ENCODE data around the gene TRAPPC2L.
A peak's percentile ranks its signal among the peaks of the same experiment; 100 is the strongest.

Gene TRAPPC2L

DNA sequence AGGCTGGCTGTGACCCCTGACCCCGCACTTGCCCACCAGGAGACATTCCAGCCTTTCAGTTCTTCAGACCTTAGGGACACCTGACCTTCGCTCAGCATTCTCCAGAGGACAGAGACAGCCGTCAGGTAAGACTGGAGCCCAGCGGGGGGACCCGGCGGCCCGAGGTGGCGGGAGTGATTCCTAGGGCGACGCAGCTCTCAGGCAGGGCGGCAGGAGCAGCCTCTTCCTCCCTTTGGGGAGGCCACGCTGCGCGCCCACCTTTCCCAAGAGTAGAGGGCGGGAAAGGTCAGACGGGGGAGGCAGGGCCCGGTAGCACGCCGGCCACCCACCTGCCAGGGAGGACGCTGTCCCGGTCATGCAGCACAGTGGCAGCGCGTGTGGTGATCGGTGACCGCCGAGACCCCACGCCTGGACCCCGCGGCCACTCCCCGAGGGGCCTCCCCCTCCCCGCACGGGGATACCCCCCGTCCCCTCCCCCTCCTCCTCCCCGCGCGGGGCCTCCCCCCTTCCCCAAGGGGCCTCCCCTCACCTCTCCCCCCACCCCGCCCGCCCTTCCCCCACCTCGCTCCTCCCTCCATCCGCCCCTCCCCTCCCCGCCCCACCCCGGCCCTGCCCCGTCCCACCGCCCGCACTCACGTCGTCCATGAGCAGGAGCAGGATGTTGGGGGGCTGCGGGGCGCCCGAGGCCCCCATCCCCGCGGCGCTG is 652 bp upstream of the TRAPPC2L start:
- H3K4me3 ChIP-seq (ENCODE audit: control insufficient read depth, low read depth, low read length), result peak overlapping the region; percentile 53
- no peak for DNase-seq (ENCODE audit: low read depth)
- TF ChIP-seq, protein P1, sequence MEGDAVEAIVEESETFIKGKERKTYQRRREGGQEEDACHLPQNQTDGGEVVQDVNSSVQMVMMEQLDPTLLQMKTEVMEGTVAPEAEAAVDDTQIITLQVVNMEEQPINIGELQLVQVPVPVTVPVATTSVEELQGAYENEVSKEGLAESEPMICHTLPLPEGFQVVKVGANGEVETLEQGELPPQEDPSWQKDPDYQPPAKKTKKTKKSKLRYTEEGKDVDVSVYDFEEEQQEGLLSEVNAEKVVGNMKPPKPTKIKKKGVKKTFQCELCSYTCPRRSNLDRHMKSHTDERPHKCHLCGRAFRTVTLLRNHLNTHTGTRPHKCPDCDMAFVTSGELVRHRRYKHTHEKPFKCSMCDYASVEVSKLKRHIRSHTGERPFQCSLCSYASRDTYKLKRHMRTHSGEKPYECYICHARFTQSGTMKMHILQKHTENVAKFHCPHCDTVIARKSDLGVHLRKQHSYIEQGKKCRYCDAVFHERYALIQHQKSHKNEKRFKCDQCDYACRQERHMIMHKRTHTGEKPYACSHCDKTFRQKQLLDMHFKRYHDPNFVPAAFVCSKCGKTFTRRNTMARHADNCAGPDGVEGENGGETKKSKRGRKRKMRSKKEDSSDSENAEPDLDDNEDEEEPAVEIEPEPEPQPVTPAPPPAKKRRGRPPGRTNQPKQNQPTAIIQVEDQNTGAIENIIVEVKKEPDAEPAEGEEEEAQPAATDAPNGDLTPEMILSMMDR (conservative IDR thresholded peaks at IDR 0.05; ENCODE audit: control insufficient read depth, insufficient read depth, low read depth, low read length), result no peak

- peak; percentile 76 for DNase-seq (ENCODE audit: low read depth)
These were observed 907 bp downstream of the TRAPPC2L start for GRCh38 chr16:88857728-88858339.

GRCh38 chr16:88859381-88860091 is 2.6 kb downstream of the TRAPPC2L start:
- H3K4me3 ChIP-seq (ENCODE audit: control insufficient read depth, low read depth, low read length), result no peak overlapping the region
- TF ChIP-seq, protein P1 (conservative IDR thresholded peaks at IDR 0.05; ENCODE audit: control insufficient read depth, insufficient read depth, low read depth, low read length), result no peak
- no peak for DNase-seq (ENCODE audit: low read depth)

More at GRCh38 chr16:88857728-88858339, 907 bp downstream of the TRAPPC2L start:
- TF ChIP-seq, protein P1 (conservative IDR thresholded peaks at IDR 0.05; ENCODE audit: control insufficient read depth, insufficient read depth, low read depth, low read length), result peak; percentile 85
- peak overlapping the region; percentile 97 for H3K4me3 ChIP-seq (ENCODE audit: control insufficient read depth, low read depth, low read length)

DNA sequence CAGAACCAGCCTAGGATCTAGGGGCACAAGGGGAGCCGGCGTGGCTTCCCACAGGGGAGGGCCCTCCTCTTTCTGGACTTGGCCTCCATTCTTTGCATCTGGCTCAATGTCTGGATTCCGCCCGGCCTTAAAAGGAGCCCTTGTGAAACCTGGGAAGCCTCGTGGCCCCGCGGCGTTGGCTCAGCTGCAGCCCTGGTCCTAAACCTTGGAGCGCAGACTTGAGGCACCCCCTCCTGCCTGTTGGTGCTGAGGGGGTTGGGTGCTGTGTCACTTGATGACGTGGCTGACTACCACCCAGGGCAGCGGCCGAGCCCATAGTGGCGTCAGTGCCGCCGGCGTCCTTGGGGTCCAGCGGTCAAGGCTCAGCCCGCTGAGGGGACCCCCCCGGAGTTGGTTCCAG is 4.4 kb downstream of the TRAPPC2L start:
- no peak for DNase-seq (ENCODE audit: low read depth)
- H3K4me3 ChIP-seq (ENCODE audit: control insufficient read depth, low read depth, low read length), result no peak overlapping the region
- TF ChIP-seq, protein P1 (conservative IDR thresholded peaks at IDR 0.05; ENCODE audit: control insufficient read depth, insufficient read depth, low read depth, low read length), result no peak

DNA sequence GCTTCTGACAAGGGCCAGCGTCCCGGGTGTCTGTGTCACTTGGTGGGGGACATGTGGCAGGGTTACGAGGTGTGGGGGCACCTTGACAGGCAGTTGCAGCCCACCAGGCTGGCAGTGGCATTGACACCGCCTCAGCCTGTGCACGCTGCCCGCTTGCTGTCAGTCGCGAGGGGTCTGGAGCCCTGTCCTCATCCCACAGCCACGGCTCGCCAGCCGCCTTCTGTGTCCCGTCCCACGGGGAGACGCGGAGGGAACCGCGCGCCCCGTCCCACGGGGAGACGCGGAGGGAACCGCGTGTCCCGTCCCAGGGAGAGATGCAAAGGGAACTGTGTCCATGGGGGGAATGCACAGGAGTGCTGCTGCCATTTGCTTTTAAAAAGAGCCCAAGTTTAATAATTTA is 6.0 kb downstream of the TRAPPC2L start:
- TF ChIP-seq, protein P1 (conservative IDR thresholded peaks at IDR 0.05; ENCODE audit: control insufficient read depth, insufficient read depth, low read depth, low read length), result no peak
- DNase-seq (ENCODE audit: low read depth), result no peak
- no peak overlapping the region for H3K4me3 ChIP-seq (ENCODE audit: control insufficient read depth, low read depth, low read length)

DNA sequence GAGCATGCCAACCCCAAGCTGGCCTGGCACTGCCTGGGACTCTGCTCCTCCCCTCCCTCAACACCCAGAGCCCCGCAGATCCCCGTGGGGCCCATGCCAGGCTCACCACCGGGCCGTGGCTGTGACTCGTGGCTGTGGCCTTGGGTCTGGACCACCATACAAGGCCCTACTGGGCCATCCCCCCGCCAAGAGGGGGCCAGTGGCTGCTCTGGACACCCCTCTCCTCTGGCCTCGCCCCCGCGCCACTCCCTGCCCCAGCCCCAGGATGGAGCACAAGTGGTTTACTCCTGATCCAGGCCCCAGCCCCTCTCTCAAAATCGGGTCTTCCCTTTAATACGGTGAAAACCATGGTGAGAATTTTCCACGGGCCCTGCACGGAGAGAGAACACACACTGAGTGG is 6.5 kb downstream of the TRAPPC2L start:
- no peak for DNase-seq (ENCODE audit: low read depth)
- H3K4me3 ChIP-seq (ENCODE audit: control insufficient read depth, low read depth, low read length), result no peak overlapping the region
- TF ChIP-seq, protein P1 (conservative IDR thresholded peaks at IDR 0.05; ENCODE audit: control insufficient read depth, insufficient read depth, low read depth, low read length), result no peak
